ENCODE measurements around the gene BROX. TPM values are rescaled to one million over a fixed set of nuclear protein-coding genes. Genes with fewer than 3 reads are reported as not detected.

The BROX gene
- total RNA-seq, 1 donor from 2014 or later, result 31.5 TPM

- H3K4me3 Mint-ChIP-seq, result no peak overlapping the region
- no peaks in the 10 kb centered on the region for H3K4me1 Mint-ChIP-seq
- peaks cover 15% of the 10 kb centered on the region for H3K9me3 Mint-ChIP-seq
- H3K27ac Mint-ChIP-seq (ENCODE audit: unreplicated experiment), result no peak overlapping the region
- no peak for TF ChIP-seq CTCF (conservative IDR thresholded peaks at IDR 0.05)
- H3K36me3 Mint-ChIP-seq (ENCODE audit: low read depth), result peaks cover 8% of the 10 kb centered on the region
- DNase-seq (ENCODE audit: low read depth, low spot score), result no peak
- no peaks in the 10 kb centered on the region for H3K27me3 Mint-ChIP-seq (ENCODE audit: low read depth)
Measured at GRCh38 chr1:222769971-222770620, 57.7 kb downstream of the BROX start.

GRCh38 chr1:222772996-222773379 is 60.6 kb downstream of the BROX start:
- Mint-ChIP-seq H3K27ac (ENCODE audit: unreplicated experiment) (peak overlapping the region; percentile 24), H3K9me3 (peaks cover 14% of the 10 kb centered on the region), H3K4me3 (no peak overlapping the region), H3K4me1 (no peaks in the 10 kb centered on the region), H3K36me3 (ENCODE audit: low read depth) (peaks cover 8% of the 10 kb centered on the region), H3K27me3 (ENCODE audit: low read depth) (no peaks in the 10 kb centered on the region)
- no peak for DNase-seq (ENCODE audit: low read depth, low spot score)
- TF ChIP-seq CTCF (conservative IDR thresholded peaks at IDR 0.05), result no peak

- Mint-ChIP-seq H3K4me3 (no peak overlapping the region), H3K4me1 (no peaks in the 10 kb centered on the region), H3K36me3 (ENCODE audit: low read depth) (no peaks in the 10 kb centered on the region), H3K27me3 (ENCODE audit: low read depth) (no peaks in the 10 kb centered on the region), H3K27ac (ENCODE audit: unreplicated experiment) (no peak overlapping the region), H3K9me3 (peaks cover 14% of the 10 kb centered on the region)
- no peak for DNase-seq (ENCODE audit: low read depth, low spot score)
- TF ChIP-seq CTCF (conservative IDR thresholded peaks at IDR 0.05), result no peak
Measured at GRCh38 chr1:222777463-222777862, 65.1 kb downstream of the BROX start.

- DNase-seq (ENCODE audit: low read depth, low spot score), result no peak
- no peaks in the 10 kb centered on the region for H3K4me1 Mint-ChIP-seq
- no peak for TF ChIP-seq CTCF (conservative IDR thresholded peaks at IDR 0.05)
- no peaks in the 10 kb centered on the region for H3K27me3 Mint-ChIP-seq (ENCODE audit: low read depth)
- H3K4me3 Mint-ChIP-seq, result no peak overlapping the region
- peaks cover 14% of the 10 kb centered on the region for H3K9me3 Mint-ChIP-seq
- H3K36me3 Mint-ChIP-seq (ENCODE audit: low read depth), result no peaks in the 10 kb centered on the region
- H3K27ac Mint-ChIP-seq (ENCODE audit: unreplicated experiment), result no peak overlapping the region
Measured at GRCh38 chr1:222777977-222778376, 65.6 kb downstream of the BROX start.

GRCh38 chr1:222781251-222781650 is 68.9 kb downstream of the BROX start:
- H3K27ac Mint-ChIP-seq (ENCODE audit: unreplicated experiment), result no peak overlapping the region
- H3K9me3 Mint-ChIP-seq, result peaks cover 14% of the 10 kb centered on the region
- no peaks in the 10 kb centered on the region for H3K27me3 Mint-ChIP-seq (ENCODE audit: low read depth)
- H3K4me1 Mint-ChIP-seq, result peaks cover 14% of the 10 kb centered on the region
- TF ChIP-seq CTCF (conservative IDR thresholded peaks at IDR 0.05), result no peak
- no peak for DNase-seq (ENCODE audit: low read depth, low spot score)
- H3K36me3 Mint-ChIP-seq (ENCODE audit: low read depth), result no peaks in the 10 kb centered on the region
- H3K4me3 Mint-ChIP-seq, result no peak overlapping the region
